DMS79 (cell line): ENCODE measurements around the gene TCF25.
"Not testable (repeated sequence)": the region's sequence is repeated elsewhere in the genome, so short reads cannot be mapped to it uniquely, and the experiment has no call there.

Experiments used
- DNase-seq: peaks from one replicate; lab custom pipeline; 2025; lab: John Stamatoyannopoulos, UW

Gene TCF25

GRCh38 chr16:89920723-89921122 is 47.3 kb downstream of the TCF25 start:
- DNase-seq, result no peak

- DNase-seq, result peak; percentile 23
These were observed 47.8 kb downstream of the TCF25 start for GRCh38 chr16:89921131-89921701.

GRCh38 chr16:89921702-89922476 is 48.5 kb downstream of the TCF25 start:
- peak; percentile 49 for DNase-seq

- peak; percentile 21 for DNase-seq
These were observed 49.1 kb downstream of the TCF25 start for GRCh38 chr16:89922477-89922883.

GRCh38 chr16:89922884-89923639 is 49.7 kb downstream of the TCF25 start, which contains the start of gene TUBB3:
TUBB3 (plus strand) TSS chr16:89923342; CDS start chr16:89923402, 60 bp downstream.
- DNase-seq, result peak; percentile 44

- DNase-seq, result peak; percentile 10
These were observed 50.4 kb downstream of the TCF25 start for GRCh38 chr16:89923640-89924296.

- peak; percentile 18 for DNase-seq
These were observed 51.0 kb downstream of the TCF25 start for GRCh38 chr16:89924297-89924924.

- peak; percentile 9 for DNase-seq
These were observed 51.5 kb downstream of the TCF25 start for GRCh38 chr16:89924925-89925307.

GRCh38 chr16:89925596-89926079 is 52.2 kb downstream of the TCF25 start:
- no peak for DNase-seq

GRCh38 chr16:89931305-89931896 is 58.0 kb downstream of the TCF25 start:
- no peak for DNase-seq

- DNase-seq, result no peak
These were observed 58.6 kb downstream of the TCF25 start for GRCh38 chr16:89931964-89932363.

- not testable (repeated sequence) for DNase-seq
These were observed 60.6 kb downstream of the TCF25 start for GRCh38 chr16:89934019-89934418.

GRCh38 chr16:89934611-89935553 is 61.5 kb downstream of the TCF25 start:
- DNase-seq, result no peak

GRCh38 chr16:89935620-89936019 is 62.2 kb downstream of the TCF25 start:
- not testable (repeated sequence) for DNase-seq

- no peak for DNase-seq
These were observed 62.6 kb downstream of the TCF25 start for GRCh38 chr16:89936034-89936433.

- no peak for DNase-seq
These were observed 63.1 kb downstream of the TCF25 start for GRCh38 chr16:89936508-89936907.

GRCh38 chr16:89936981-89937380 is 63.6 kb downstream of the TCF25 start:
- DNase-seq, result no peak

GRCh38 chr16:89938175-89938885 is 64.9 kb downstream of the TCF25 start:
- no peak for DNase-seq

- DNase-seq, result no peak
These were observed 71.4 kb downstream of the TCF25 start for GRCh38 chr16:89944773-89945172.
